Non-pigmented ciliary epithelial cell (primary cell): ENCODE data around the gene NPSR1.

Experiments
- DNase-seq: peaks from one replicate; pipeline ENCODE4 v3.0.0-alpha.2; 2010; ENCODE audit warnings: low read depth

NPSR1 gene

DNA sequence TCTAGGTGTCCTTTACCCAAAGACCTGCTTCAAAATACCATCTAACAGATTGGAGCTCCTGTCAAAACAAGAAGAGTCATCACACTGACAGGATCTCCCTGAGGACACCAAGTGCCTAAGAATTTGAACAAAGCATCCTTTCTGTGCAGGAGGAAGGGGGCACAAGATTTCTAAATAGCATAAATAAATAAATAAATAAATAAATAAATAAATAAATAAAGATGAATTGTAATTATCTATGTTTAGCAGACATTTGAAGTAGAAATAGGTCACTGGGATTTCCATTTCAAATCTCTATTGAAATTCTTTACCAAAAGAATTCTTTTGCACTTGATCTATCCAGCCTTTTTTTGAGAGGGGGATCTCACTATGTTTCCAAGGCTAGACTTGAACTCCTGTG lies 65.3 kb downstream of the NPSR1 start:
- no peak for DNase-seq

DNA sequence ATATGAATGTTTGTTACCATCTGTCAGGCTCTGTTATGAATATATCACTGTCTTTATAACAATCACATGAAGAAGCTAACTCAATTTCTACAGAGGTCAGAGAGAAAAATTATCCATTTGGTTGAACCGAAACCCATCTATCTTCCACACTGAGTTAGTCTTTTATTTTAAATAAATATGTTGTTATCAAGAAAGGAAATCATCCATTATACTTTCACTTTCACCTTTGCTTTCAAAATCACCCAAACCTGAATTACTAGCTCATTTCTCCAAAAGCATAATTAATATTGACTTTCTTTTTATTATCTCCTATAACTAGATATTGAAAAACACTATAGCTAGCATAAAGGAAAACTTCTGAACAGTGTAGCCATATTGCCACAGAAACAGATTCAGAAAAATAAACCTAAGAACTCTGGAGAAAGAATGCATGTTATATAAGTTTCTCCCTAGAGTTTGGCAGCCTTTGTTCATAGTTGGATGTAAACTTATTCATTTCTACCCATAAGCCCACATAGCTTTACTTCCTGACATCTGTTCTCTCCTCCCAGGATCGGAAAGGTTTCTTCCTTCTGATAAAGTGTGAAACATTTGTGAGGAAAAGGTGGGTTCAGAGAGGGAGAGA lies 66.0 kb downstream of the NPSR1 start:
- no peak for DNase-seq

DNA sequence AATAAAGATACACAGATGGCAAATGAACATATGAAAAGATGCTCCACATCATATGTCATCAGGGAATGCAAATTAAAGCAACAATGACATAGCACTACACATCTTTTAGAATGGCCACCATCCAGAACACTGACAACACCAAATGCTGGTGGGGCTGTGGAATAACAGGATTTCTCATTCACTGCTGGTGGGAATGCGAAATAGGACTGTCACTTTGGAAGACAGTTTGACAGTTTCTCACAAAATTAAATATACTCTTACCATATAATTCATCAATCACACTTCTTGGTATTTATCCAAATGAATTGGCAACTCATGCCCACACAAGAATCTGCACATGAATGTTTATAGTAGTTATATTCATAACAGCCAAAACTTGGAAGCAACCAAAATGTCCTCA lies 68.2 kb downstream of the NPSR1 start:
- no peak for DNase-seq

DNA sequence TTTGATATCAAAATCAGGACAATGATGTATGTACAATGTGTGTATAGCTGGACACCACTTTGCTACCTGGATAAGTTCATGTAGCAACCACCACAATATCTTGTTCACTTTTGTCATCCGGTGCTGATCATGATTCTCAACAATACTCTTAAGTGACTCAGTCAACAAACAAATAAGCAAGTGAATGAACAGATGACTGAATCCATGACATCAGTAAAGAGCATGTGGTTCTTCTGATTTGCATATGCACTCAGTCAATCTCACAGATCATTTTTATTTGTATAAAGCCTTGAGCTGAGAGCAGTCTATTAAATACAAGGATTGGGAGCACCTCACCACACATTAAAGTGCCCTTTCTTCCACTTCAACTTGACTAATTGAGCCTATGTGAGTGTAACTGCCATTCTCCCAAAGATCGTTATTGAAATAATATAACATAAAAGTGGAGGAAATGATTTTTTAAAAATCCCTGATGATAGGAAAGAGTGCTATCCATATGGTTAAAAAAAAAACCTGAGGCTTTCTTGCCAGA lies 69.5 kb downstream of the NPSR1 start:
- DNase-seq: no peak

DNA sequence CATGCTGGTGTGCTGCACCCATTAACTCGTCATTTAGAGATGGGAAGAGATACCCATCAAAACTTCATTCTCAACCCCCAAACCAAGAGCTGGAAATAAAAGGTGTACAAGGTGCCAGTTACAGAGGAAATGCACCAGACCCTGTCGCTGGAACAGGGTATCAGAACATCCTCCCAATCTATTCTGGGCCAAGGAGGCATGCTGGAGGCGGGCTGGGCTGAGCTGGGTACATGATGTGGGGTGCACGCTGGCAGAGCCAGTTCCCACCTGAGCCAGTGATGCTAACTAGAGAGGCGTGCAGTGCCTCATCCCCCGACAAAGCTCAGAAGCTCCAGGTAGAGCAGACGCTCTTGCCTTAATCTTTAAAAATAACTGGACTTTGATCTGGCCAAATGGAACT lies 70.1 kb downstream of the NPSR1 start:
- DNase-seq: no peak

DNA sequence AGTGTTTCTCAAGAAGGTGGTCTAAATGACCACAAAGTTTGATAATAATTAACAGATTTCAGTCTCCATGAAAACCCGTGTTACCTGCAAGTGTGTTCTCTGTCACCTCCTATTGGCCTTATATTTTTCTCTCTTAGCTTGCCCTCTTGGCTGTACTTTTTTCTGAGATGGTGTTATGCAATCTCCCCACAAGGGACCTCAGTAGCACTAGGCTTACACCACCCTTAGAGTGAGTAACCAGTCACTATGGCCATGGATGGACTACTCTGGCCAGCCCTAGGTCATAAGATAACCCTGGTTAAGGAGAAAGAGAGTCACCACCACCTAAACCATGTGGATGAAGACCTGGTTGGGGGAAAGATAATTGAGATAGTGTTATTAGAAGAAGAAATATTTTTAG lies 76.8 kb downstream of the NPSR1 start:
- DNase-seq: no peak

DNA sequence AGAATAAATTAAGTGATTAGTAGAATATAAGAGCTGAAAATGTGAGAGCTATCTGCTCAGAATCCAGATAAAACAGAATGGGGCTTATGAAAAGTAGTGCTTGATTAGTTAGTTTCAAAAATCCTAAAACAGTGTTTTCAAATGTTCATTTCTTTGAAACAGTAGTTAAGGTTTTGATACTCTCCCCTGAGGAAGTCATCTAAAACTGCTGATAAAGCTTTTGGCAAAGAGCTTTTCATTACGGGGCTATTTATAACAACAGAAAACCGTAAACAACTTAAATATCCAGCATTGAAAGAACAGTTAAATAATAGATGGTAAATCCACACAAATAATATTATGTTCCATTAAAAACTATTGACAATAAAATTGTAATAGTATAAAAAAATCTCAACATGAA lies 77.5 kb downstream of the NPSR1 start:
- no peak for DNase-seq

DNA sequence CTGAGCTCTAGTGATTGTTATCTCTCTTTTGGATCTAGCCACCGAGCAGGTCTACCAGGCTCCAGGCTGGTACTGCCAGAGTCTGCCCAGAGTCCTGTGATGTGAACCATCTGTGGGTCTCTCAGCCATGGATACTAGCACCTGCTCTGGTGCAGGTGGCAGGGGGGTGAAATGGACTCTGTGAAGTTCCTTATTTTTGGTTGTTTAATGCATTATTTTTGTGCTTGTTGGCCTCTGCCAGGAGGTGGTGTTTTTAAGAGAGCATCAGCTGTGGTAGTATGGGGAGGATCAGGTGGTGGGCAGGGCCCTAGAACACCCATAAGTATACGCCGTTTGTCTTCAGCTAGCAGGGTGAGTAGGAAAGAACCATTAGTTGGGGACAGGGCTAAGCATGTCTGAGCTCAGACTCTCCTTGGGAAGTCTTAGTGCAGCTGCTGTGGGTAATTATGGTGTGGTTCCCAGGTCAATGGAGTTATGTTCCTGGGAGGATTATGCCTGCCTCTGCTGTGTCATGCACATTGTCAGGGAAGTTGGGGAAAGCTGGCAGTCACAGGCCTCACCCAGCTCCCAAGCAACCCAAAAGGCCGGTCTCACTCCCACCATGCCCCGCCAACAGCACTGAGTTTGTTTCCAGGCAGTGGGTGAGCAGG lies 81.8 kb downstream of the NPSR1 start:
- no peak for DNase-seq

DNA sequence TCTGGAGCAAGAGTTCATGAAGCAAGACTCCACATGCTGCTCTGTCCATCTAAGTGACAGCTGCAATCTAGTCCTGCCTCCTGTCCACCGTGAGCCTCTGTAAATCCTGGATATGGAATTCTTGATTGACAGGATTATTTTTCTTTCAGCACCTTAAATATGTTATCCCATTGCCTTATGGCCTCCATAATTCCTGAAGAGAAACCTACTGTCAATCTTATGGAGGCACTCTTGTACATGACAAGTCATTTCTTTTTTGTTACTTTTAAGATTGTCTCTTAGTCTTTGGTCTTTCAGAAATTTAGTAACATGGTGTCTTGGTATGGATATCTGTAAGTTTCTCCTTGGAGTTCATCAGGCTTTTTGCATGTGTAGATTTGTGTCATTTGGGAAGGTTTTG lies 82.8 kb downstream of the NPSR1 start:
- no peak for DNase-seq

DNA sequence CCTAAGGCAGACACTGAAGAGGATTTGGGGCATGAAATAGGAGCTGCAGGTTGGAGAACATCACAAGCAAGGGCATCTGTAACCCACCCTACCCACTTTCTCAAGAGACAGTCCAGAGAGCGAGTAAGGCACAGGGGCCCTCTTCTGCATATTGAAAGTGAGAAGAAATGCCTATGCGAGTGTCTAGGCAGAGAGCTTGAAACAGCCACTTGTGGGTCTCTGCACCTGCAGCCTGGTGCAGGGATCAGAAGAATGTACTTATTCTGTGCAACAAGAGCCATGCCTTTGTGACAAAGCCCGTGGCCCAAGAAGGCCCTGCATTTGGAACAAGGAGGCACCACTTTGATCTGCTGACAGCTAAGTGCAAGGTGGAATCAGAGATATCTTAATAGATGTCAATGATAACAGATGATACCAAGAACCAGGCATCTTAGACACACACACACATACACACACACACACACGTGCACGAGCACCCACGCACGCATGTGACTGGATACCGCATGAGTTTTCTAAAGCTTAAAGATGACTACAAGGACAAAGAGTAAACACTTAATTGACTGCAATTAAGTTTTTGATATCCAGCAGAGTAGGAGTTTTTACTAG lies 89.3 kb downstream of the NPSR1 start:
- DNase-seq: no peak

DNA sequence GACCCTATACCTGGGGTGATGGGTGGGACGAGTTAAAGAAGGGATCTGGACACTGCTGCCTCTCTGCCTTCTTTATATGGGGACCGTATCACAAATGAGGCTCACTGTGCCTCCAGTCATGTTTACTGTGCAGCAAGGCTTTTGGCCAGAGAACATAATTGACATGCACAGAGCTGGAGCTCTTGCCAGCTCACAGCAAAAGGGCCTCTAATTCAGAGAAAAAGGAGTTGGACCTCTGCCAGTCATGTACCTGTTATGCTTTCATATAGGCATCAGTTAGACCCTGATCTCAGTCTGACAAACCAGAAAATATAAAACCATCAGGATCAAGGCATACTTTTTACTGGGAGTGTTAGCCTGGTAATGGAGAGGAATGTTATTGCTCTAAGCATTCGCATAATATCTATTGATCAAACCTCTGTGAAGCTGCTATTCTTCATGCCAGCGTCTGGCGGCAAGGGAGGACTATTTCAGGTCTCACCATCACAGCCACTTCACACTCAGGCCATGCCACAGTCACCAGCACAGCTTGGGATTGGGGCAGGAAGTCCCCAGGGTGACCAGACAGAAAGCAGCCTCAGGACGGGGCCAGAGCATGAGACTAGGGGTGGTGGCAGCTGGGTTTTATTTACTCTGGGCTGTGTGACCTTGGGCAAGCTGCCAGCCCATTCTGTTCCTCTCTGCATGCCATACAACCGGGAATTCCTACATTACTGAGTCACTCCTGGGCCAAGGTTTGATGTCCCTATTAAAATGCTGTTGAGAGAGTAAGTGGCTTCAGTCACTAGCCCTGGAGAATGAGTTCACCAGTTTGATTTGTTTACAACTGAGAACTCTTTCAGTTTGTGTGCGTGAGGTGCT lies 90.1 kb downstream of the NPSR1 start:
- DNase-seq: peak; percentile 27

DNA sequence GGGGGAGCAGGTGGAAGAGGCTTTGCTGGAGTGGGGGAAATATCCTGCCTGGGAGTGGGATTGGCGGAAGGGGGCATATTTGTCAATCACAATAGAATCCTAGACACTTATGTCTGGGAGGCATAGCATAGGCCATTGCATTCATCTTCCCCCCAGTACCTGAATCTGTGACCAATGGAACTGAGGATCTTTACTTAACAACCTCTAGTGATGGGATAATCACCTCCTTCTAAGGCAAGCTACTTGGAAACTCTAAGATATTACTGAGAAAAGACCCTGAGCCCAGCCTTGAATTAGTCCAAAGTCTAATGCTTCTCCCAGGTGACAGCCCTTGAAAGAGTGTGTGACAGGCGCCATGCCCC lies 90.7 kb downstream of the NPSR1 start:
- no peak for DNase-seq

DNA sequence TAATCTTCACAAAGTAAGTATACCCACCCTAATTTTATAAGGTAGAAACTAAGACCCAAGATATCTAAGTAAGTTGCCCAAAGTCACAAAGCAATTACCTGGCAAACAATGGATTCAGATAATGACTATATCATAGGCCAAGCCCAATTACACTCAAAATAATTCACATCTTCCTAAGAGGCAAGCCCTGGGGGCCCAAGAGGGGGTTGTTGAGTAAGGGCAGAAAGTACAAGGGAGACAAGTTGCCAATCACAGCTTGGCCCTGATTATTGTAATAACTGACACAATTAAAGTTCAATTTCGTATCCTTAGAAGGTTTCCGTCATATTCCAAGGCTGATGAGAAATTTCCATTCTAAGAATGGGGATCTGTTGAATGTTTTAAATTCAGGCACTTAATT lies 91.4 kb downstream of the NPSR1 start:
- no peak for DNase-seq

DNA sequence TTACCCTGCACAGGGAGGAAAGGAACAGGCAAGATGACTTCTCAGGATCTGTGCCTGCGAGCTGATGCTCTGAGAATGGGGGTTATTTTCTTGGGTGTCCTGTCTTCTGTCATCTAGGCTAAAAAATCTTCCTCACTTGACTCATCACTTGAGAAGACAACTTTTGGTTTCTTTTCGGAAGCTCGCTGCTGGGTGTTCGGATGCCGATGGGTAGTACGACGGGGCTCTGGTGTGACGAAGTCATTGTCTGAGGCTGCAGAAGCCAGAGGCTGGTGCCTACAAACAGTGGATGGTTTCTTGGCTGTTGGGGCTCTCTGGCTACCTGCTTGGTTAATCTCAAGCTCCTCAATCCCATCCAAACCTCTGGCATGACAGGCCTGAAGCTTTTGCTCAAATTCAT lies 92.2 kb downstream of the NPSR1 start:
- DNase-seq: no peak

DNA sequence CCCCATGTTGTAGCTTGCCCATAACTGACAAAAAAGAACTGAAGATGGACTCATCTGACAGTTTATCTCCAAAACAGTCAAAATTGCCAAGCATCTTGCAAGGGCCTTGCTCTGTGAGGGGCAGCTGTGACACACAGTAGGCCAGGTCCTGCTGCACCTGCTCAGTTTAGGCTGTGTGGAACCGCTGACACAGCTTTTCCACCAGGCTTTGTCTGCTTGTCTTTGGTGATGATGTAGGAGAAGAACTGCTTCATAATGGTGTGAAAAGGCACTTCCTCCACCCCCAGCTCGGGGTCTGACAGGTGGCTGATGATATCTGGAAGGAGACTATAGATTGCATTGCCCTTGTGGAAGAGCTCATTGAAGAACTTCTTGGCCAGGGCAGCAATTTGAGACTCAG lies 92.6 kb downstream of the NPSR1 start:
- DNase-seq: no peak

DNA sequence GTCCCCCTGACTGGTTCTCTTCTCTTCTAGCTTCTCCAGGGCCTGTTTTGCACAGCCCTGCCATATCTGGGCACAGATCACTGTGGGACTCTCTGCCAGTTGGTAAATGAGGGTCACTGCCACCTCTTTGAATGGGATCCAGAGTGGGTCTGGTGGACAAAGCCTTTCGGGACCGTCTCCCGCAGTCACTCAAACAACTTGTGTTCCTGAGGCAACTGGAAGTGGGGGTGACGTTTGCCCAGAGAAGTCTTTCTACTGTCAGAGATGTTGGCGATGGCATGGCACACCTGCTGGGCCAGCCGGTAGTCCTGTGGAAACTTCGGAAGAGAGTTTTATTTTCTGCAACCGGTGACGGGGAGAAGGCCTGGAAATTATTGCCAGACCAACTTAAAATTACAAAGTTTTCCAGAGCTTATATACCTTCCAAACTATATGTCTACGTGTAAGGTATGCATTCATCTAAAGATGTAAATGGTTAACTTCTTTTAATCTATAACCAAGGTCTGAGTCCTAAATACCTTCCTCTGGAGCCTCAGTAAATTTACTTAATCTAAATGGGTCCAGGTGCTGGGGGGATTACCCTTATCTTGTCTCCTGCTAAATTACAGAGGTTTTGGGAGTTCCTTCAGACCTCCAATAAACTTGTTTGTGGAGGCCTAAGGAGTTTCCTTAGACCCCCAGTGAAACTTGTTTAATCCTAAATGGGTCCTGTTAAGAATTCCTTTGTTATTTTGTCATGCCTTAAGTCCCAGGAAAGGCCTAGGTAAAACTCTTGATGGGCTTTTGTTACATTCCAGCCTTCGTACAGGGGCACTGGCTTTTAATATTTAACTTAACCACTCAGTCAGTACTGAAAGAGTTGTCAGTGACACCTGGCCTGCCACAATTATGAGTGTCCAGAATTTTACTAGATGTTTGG lies 94.0 kb downstream of the NPSR1 start:
- DNase-seq: no peak

DNA sequence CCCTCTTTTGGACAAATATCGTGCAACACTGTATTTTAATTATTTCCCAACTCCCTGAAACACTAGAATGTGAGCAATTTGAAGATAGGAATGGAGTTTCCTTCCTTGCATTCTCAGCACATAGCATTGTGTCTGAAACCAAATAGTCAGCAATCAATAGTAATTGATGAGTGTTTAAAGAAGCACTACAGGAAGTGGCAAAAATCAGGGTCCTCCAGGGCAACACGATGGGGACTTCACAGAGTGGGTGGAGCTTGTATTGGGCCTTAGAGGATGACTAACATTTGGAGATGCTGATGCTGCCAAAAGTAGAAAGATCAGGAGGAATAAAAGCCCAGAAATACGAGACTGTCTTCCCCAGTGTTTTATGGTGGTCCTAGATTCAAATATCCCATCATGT lies 94.9 kb downstream of the NPSR1 start:
- DNase-seq: no peak

DNA sequence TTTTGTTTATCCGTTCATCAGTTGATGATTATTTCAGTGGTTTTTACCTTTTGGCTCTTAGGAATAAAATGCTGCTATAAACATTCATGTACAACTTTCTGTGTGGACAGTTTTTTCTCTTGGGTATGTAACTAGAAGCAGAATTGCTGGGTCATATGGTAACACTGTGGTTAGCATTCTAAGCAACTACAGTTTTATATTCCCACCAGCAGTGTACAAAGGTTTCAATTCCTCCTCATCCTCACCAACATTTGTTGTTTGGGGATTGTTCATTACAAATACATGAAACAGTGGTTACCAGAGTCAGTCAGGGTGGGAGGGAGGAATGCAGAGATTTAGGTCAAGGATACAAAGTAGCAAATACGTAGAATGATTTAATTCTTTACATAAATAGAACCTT lies 97.0 kb downstream of the NPSR1 start:
- DNase-seq: no peak

DNA sequence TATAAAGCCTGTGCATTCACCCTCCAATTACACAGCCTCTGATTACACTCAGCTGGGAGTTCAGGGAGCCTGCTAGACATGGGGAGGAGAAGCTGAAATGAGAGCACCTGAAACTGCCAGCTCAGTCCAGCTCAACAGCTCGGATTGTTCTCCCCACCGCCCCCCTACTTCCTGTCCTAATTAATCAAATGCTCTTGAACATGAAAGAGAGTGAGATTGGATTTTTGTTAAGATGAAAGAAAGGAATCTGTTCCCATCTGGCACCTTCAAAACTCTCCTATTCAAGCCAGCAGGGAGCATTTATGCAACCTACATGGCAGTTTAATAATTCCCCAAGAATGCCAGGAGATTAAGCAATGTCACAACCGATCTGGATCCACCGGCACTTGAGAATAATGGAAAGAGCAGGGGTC lies 98.0 kb downstream of the NPSR1 start:
- no peak for DNase-seq

DNA sequence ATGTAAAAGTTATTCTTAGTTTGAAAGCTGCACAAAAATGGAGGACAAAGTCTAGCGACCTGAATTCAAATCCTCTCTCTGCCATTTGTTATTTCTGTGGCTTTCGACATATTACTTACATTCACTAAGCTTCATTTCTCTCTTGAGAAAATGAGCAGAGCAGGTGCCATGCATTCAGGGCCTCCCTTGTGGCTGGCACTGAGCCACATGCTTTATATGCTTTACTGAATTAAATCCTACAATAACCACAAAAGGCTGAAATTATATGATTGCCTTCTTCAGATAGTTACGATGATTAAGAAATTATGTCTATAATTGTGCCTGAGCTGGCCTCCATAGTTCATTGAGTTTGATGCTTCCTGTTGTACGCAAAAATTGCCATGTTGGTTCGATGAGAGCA lies 98.7 kb downstream of the NPSR1 start:
- DNase-seq: no peak

DNA sequence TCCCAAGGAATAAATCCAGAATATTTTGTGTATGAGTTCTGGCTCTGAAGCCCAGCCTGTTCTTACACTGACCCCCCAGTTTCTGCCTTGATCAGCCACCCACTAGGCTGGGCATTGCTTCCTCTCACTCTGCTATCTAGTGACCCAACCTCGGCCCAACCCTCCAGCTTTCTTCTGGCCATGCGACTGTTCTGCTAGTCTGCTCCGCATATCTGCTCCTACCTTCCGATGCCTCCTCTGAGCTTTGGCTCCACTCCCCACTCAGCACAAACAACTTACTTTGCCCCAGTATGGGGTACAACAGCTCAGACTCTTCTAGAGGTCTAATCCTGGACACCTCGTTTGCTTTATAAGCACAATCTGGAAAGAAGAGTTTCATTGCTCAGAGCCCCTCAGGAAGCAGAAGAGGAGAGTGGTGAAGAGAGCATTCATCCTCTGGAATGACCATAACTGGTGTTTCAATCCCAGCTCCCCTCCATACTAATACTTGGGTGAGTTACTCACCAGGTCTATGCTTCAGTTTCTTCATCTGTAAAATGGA lies 99.6 kb downstream of the NPSR1 start:
- no peak for DNase-seq
